HL-60 (cell line): Measurements from ENCODE around the gene MACROD1.

ENCODE experiments used
- POLR2AphosphoS5 ChIP-seq: IDR thresholded peaks from 2 replicates; pipeline ENCODE4 v1.6.1; 2012; ENCODE audit warnings: low read depth
- TF ChIP-seq, protein P1 (sequence below): IDR thresholded peaks from one replicate; pipeline ENCODE4 v1.5.1; 2011; ENCODE audit warnings: low read length, control low read depth, inconsistent platforms; ENCODE audit not compliant: insufficient read depth

GRCh38 chr11:64102005-64102738 lies 63.7 kb downstream of the MACROD1 start:
- TF ChIP-seq, protein P1, sequence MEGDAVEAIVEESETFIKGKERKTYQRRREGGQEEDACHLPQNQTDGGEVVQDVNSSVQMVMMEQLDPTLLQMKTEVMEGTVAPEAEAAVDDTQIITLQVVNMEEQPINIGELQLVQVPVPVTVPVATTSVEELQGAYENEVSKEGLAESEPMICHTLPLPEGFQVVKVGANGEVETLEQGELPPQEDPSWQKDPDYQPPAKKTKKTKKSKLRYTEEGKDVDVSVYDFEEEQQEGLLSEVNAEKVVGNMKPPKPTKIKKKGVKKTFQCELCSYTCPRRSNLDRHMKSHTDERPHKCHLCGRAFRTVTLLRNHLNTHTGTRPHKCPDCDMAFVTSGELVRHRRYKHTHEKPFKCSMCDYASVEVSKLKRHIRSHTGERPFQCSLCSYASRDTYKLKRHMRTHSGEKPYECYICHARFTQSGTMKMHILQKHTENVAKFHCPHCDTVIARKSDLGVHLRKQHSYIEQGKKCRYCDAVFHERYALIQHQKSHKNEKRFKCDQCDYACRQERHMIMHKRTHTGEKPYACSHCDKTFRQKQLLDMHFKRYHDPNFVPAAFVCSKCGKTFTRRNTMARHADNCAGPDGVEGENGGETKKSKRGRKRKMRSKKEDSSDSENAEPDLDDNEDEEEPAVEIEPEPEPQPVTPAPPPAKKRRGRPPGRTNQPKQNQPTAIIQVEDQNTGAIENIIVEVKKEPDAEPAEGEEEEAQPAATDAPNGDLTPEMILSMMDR = no peak
- no peak for TF ChIP-seq POLR2AphosphoS5
